Activated T-helper 17 cell treated with anti-CD3 and anti-CD28 coated beads, Interleukin-2, amount 50 U/mL, for 72 hours (primary cell): Measurements from ENCODE around the gene BMP2K. TPM values are rescaled to one million over a fixed set of nuclear protein-coding genes. Genes with fewer than 3 reads are reported as not detected.

Source experiments
- ATAC-seq: fragments of 150-1000 bp; cut with Tn5 transposase; replicated peaks from 2 replicates; pipeline ENCODE4 v1.10.0; 2021; ENCODE audit warnings: mild to moderate bottlenecking, moderate library complexity
- H3K27ac Mint-ChIP-seq: one replicate; pipeline ENCODE4 v1.8.0; 2022; ENCODE audit warnings: mixed read lengths
- H3K27me3 Mint-ChIP-seq: one replicate; pipeline ENCODE4 v1.8.0; 2022; ENCODE audit warnings: mixed read lengths
- H3K36me3 Mint-ChIP-seq: one replicate; pipeline ENCODE4 v1.8.0; 2022; ENCODE audit warnings: low read depth, mild to moderate bottlenecking, mixed read lengths
- H3K4me1 Mint-ChIP-seq: one replicate; pipeline ENCODE4 v1.8.0; 2022; ENCODE audit warnings: mixed read lengths
- H3K4me3 Mint-ChIP-seq: one replicate; pipeline ENCODE4 v1.8.0; 2022; ENCODE audit warnings: mild to moderate bottlenecking, mixed read lengths
- H3K9me3 Mint-ChIP-seq: one replicate; pipeline ENCODE4 v1.8.0; 2022; ENCODE audit warnings: mixed read lengths
- total RNA-seq, 2 donors: library from RNA; stranded (reverse); gene quantifications; one replicate each; pipeline ENCODE4 v1.2.3, GENCODE V29; 2022

The BMP2K gene
- total RNA-seq, 2 donors from 2014 or later: 10.2 to 13.9 TPM

- peak within 1 kb of the TSS; percentile 94 for H3K4me3 Mint-ChIP-seq
- H3K27ac Mint-ChIP-seq: peak within 1 kb of the TSS; percentile 91
- peaks cover 15% of the 10 kb centered on the region for H3K27me3 Mint-ChIP-seq
- peak; percentile 96 for ATAC-seq
- peaks cover 10% of the 10 kb centered on the region for H3K36me3 Mint-ChIP-seq
- H3K4me1 Mint-ChIP-seq: peaks cover 24% of the 10 kb centered on the region
- H3K9me3 Mint-ChIP-seq: no peaks in the 10 kb centered on the region
Measured at GRCh38 chr4:78938868-78939666, 162.9 kb downstream of the BMP2K start, which contains the start of gene PAQR3. Gene PAQR3 (minus strand): TSS chr4:78939438. CDS start chr4:78939224, 214 bp downstream.

GRCh38 chr4:78939667-78940008, 163.5 kb downstream of the BMP2K start:
- Mint-ChIP-seq H3K4me3 (peak overlapping the region; percentile 94), H3K9me3 (no peaks in the 10 kb centered on the region), H3K27ac (peak overlapping the region; percentile 78), H3K27me3 (peaks cover 20% of the 10 kb centered on the region), H3K4me1 (peaks cover 24% of the 10 kb centered on the region), H3K36me3 (peaks cover 4% of the 10 kb centered on the region)
- no peak for ATAC-seq

GRCh38 chr4:78940752-78941151, 164.6 kb downstream of the BMP2K start:
- Mint-ChIP-seq H3K27me3 (peaks cover 24% of the 10 kb centered on the region), H3K36me3 (no peaks in the 10 kb centered on the region), H3K4me3 (peak overlapping the region; percentile 94), H3K27ac (no peak overlapping the region), H3K4me1 (peaks cover 20% of the 10 kb centered on the region), H3K9me3 (no peaks in the 10 kb centered on the region)
- ATAC-seq: peak; percentile 49

- H3K4me3 Mint-ChIP-seq: no peak overlapping the region
- H3K4me1 Mint-ChIP-seq: peaks cover 10% of the 10 kb centered on the region
- no peaks in the 10 kb centered on the region for H3K9me3 Mint-ChIP-seq
- H3K36me3 Mint-ChIP-seq: no peaks in the 10 kb centered on the region
- H3K27ac Mint-ChIP-seq: no peak overlapping the region
- ATAC-seq: no peak
- H3K27me3 Mint-ChIP-seq: peaks cover 46% of the 10 kb centered on the region
Measured at GRCh38 chr4:78944381-78944780, 168.2 kb downstream of the BMP2K start.

- Mint-ChIP-seq H3K9me3 (no peaks in the 10 kb centered on the region), H3K27ac (no peak overlapping the region), H3K4me1 (peaks cover 7% of the 10 kb centered on the region), H3K4me3 (no peak overlapping the region), H3K27me3 (peaks cover 49% of the 10 kb centered on the region), H3K36me3 (no peaks in the 10 kb centered on the region)
- peak; percentile 76 for ATAC-seq
Measured at GRCh38 chr4:78945651-78946179, 169.6 kb downstream of the BMP2K start.

- H3K27me3 Mint-ChIP-seq: peaks cover 36% of the 10 kb centered on the region
Measured at GRCh38 chr4:78949735-78950134, 173.6 kb downstream of the BMP2K start.

GRCh38 chr4:78951862-78952472, 175.8 kb downstream of the BMP2K start:
- Mint-ChIP-seq H3K36me3 (no peaks in the 10 kb centered on the region), H3K9me3 (no peaks in the 10 kb centered on the region), H3K27ac (no peak overlapping the region), H3K27me3 (peaks cover 20% of the 10 kb centered on the region), H3K4me3 (no peak overlapping the region), H3K4me1 (no peaks in the 10 kb centered on the region)
- peak; percentile 49 for ATAC-seq

More at GRCh38 chr4:78949735-78950134, 173.6 kb downstream of the BMP2K start:
- Mint-ChIP-seq H3K4me3 (no peak overlapping the region), H3K9me3 (no peaks in the 10 kb centered on the region), H3K27ac (no peak overlapping the region), H3K4me1 (peaks cover 6% of the 10 kb centered on the region), H3K36me3 (no peaks in the 10 kb centered on the region)
- ATAC-seq: no peak

GRCh38 chr4:78953231-78953630, 177.1 kb downstream of the BMP2K start:
- Mint-ChIP-seq H3K27ac (no peak overlapping the region), H3K36me3 (no peaks in the 10 kb centered on the region), H3K4me1 (no peaks in the 10 kb centered on the region), H3K9me3 (no peaks in the 10 kb centered on the region), H3K4me3 (no peak overlapping the region), H3K27me3 (peaks cover 15% of the 10 kb centered on the region)
- no peak for ATAC-seq

- Mint-ChIP-seq H3K4me3 (no peak overlapping the region), H3K9me3 (no peaks in the 10 kb centered on the region), H3K27me3 (peaks cover 14% of the 10 kb centered on the region), H3K4me1 (no peaks in the 10 kb centered on the region), H3K36me3 (no peaks in the 10 kb centered on the region), H3K27ac (no peak overlapping the region)
- no peak for ATAC-seq
Measured at GRCh38 chr4:78953769-78954666, 177.9 kb downstream of the BMP2K start.

- no peak for ATAC-seq
- H3K27me3 Mint-ChIP-seq: peaks cover 11% of the 10 kb centered on the region
- H3K9me3 Mint-ChIP-seq: no peaks in the 10 kb centered on the region
- H3K27ac Mint-ChIP-seq: no peak overlapping the region
- H3K4me3 Mint-ChIP-seq: no peak overlapping the region
- H3K4me1 Mint-ChIP-seq: no peaks in the 10 kb centered on the region
- H3K36me3 Mint-ChIP-seq: no peaks in the 10 kb centered on the region
Measured at GRCh38 chr4:78956975-78957374, 180.8 kb downstream of the BMP2K start.

GRCh38 chr4:78960926-78961325, 184.8 kb downstream of the BMP2K start:
- Mint-ChIP-seq H3K9me3 (no peaks in the 10 kb centered on the region), H3K36me3 (no peaks in the 10 kb centered on the region), H3K4me1 (no peaks in the 10 kb centered on the region), H3K27ac (no peak overlapping the region), H3K4me3 (no peak overlapping the region), H3K27me3 (peaks cover 3% of the 10 kb centered on the region)
- ATAC-seq: no peak
